ENCODE results near the gene SYCE3.

DNA sequence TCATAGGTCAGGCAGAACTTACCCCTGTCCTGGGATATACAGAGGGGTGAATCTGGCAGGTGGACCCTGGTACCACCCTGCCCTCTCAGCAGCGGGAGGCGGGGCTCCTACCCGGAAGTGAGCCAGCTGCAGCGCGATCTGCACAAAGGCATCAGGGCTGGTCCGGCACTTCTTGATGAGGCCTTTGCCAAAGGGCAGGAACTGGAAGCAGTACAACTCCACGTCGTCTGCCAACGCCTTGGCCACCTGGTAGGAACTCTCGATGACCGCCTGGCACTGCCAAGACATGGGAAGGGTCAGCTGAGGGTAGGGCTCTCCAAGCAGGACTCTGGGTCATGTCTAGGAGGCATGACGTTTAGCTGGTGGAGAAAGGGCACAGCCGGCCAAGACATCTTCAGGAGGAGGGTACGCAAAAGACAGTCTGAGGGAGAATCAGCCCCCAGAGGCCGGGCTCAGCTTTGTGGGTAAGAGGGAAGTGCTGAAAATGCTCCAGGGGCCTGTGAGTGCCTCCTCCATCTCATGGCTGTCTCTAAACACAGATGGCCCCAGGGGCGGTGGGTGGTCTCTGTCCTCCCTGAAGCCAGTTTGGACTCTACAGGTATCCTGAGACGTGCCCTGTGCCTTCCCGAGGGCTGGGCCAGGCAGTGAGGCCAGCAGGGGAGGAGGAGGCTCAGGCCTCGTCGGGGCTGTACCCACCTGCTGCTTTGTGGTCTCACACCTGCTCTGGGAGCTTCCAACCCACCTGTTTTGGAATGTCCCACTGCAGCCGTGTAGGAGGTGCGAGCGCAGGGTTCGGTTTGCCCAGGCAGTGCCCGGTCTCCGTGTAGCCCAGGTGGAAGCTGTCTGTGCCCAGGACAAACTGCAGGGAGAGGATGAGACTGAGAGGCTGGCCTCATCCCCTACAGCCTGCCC lies 8.8 kb upstream of the SYCE3 start:
- TF ChIP-seq POLR2A (IDR thresholded peaks at IDR 0.05) (no peak), CTCF (IDR thresholded peaks at IDR 0.05) (no peak)
